ENCODE data around the gene JARID2.

Gene JARID2

DNA sequence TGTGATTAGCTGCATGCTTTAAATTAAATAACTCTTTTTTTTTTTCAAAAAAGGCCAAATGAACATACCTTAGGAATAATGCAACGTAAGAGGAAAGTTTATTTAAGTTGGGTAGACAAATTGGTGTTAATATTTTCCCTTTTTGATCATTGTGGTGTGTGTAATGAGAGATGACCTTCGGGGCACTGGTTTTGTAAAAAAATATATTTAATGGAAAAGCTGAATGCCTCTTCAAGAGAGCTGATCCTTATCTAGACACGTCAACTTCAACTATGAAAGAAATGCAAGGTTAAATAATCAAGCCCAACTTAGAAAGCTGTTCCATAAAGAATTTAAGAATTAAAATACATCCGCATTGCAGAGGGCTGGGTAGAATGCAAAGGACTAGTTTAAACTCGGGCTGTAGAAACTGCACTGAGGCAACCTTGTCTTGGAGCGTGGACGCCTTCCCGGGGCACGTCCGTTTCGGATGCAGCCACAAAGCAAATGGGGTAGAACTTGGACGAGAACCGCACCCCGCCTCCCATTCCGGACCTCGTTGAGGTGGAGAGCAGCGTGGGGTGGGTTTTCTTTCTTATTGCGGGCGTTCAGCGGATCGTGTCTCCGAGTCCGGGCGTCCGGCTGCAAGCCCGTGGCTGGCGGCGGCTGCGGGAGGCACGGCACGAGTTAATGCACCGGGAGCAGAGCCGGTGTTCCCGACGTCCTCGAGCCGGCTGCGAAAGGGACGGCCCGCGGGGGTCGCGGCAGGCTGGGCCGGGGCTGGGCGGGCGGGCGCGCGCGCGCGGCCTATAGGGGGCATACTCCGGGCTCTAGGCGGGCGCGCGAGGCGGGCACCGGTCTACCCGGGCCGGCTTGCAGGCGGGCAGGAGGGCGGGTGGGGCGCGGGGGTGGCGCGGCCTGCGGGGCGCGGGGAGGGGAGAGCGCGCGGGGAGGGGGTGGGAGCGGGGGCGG, 1.9 kb downstream of the JARID2 start:
- no peak for FAIRE-seq

- FAIRE-seq = no peak
Observed at GRCh38 chr6:15248451-15249370, 2.8 kb downstream of the JARID2 start.

GRCh38 chr6:15249371-15250019, 3.6 kb downstream of the JARID2 start:
- no peak for FAIRE-seq

DNA sequence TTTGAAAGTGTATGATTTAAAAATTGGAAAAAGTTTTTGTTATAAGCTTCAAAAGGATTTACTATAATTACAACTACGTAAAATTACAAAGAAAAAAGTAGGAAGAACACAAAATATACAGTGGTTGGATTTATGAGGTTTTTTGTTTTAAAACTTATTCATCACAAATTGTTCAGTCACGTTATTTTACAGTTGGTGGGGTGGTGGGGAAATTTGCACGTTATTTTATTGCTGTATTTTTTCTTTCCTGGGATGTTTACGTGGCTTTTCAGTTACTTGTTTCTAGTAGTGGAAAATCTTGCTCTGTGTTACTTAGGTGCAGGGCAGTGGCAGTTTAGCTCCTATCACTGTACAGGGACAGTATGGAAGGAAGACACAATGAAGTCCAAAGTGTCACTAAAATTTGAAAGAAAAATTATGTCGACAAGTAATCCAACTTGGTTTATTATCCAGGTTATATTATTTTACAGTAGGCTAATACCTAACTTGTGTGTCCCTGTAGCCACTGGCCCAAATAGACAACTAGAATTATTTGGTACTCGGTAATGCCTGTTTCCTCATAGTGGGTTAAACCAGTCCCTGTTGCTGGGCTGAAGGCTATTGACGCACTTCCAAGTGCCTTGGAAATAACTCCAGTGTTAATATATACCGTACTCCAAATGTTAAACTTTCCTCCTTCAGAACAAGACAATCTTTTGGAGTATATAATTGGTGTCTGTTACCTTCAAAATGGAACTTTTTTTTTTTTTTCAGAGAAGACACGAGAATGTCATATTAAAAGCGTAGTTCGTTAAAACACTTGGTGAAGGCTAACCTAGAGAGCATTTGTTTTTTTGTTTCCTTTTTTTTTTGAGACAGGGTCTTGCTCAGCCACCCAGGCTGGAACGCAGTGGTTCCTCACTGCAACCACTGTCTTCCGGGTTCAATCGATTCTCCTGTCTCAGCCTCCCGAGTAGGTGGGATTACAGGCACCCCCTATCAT, 4.6 kb downstream of the JARID2 start:
- no peak for FAIRE-seq

DNA sequence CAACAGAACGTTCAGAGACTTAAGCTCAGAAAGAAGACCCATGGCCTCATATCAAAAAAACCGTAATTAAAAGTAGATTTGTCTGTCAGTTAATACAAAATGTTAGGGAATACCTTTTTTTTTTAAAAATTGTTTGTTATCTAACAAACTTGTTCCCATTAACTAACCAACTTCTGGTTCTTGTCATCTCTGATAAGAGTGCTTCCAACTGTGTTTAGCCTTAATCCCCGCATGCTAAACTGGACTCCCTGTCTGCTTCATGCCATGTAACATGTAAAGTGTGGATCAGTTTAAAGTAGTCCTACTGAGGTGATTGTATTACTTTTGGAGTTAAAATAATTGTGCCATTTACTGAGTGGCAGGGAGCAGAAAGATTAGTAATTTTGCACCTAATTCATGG, 6.3 kb downstream of the JARID2 start:
- FAIRE-seq = no peak

GRCh38 chr6:15253203-15254022, 7.5 kb downstream of the JARID2 start:
- FAIRE-seq = no peak

DNA sequence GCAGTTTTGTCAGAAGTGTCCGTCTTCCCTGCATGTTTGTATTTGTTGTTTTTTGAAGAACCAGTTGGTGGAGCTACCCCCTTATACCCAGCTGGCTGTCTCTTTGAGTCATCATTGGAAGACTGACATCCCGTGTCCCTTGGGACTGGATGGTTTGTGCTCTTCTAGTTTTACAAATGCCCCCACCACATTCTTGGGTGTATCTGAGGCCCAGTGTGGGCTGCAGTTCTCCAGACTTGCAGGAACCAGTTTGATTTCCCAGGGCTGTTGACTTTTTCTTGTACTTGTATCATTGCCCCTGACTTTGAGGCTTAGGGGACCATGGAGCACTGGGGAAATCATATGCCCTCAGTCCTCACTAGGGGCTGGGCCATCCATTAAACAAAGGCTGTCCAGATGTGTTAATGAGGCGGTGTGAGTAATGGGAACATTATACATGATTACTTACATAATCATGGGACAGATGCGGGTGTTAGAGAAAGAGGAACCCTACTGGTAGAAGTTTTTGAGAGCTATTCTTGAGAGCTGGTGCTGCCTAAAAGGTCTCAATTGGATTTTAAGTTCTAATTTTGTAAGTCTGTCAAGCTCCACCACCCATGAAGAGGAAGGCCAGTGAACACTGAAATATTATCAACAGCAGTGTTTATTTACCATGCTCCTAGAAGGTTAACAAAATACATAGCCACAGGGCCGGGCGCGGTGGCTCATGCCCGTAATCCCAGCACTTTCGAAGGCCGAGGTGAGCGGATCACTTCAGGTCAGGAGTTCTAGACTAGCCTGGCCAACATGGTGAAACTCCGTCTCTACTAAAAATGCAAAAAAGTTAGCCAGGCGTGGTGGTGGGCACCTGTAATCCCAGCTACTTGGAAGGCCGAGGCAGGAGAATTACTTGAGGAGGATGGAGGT, 8.5 kb downstream of the JARID2 start:
- no peak for FAIRE-seq

DNA sequence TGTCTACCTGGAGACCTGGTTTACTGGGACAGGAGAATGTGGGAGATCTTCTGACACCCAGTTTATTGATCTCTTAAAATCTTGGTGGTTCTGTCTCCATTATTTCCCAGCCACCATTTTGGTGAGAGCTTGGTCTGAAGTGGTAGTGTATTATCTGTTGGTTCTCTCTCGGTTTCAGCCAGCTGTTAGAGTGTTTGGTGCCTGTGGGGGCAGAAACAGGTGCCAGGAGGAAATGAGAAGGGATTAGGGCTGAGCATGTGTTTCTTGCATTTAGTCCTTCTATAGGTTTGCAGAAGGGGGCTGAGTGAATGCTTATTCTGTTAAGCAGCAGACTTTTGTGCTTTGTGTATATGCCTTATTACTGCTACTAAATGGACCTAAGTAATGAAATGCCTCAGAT, 9.6 kb downstream of the JARID2 start:
- FAIRE-seq = no peak

DNA sequence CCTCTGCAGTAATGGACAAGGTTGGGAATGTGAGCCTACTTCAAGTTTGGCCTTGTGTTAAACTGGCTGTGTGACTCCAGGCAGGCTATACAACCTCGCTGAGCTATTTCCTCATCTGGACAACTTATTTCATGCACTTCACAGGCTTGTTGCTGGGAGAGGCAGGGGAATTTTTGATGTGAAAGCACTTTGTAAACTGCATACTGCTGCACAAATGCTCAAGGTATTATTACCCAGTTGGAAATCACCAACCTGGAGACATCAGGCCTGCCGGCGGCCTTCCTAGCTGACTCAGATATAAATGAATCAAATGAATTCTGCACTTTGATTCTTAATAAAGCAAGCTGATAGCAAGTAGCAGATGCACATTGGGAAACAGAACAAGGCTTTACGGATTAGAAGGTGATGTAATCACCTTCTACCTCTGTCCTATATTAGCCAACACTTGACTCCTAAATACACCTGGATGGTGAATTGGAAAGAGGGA, 10.1 kb downstream of the JARID2 start:
- no peak for FAIRE-seq

GRCh38 chr6:15256538-15257271, 10.8 kb downstream of the JARID2 start:
- no peak for FAIRE-seq

GRCh38 chr6:15257357-15258132, 11.7 kb downstream of the JARID2 start:
- no peak for FAIRE-seq

DNA sequence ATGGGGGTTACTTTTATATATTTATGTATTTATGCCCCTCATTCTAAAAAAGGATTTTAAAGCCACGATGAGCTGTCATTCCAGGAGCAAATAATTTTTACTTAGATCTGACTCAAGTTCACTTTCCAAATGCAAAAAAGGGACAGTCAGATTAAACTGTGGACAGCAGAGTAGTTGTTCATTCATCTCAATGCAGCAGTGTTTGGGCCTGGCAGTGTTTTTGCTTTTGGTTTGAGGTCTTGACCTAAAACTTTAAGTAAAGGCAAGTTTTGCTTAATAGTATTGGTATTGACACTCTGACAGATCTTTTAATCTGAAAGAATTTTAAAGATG, 13.9 kb downstream of the JARID2 start:
- no peak for FAIRE-seq

- no peak for FAIRE-seq
Observed at GRCh38 chr6:15260099-15260821, 14.4 kb downstream of the JARID2 start.

GRCh38 chr6:15263780-15264374, 18.0 kb downstream of the JARID2 start:
- no peak for FAIRE-seq

- no peak for FAIRE-seq
Observed at GRCh38 chr6:15264412-15264811, 18.5 kb downstream of the JARID2 start.

GRCh38 chr6:15264902-15265761, 19.3 kb downstream of the JARID2 start:
- FAIRE-seq = no peak

Measured in colon (tissue), 2 donors.